Measurements from ENCODE around the gene ITM2B.

Gene ITM2B

GRCh38 chr13:48216204-48216711 is 16.7 kb upstream of the ITM2B start:
- TF ChIP-seq ZNF214 (tag by site-specific recombination; IDR thresholded peaks at IDR 0.05; ENCODE audit: borderline replicate concordance): no peak
- peak; percentile 58 for TF ChIP-seq ZNF585B (tag by site-specific recombination; IDR thresholded peaks at IDR 0.05)
- no peak for TF ChIP-seq ZNF513 (tag by site-specific recombination; IDR thresholded peaks at IDR 0.05)
- ChIA-PET POLR2A (no interaction called here), CTCF (no interaction called here)
- no peaks in the 10 kb centered on the region for H3K36me3 ChIP-seq (ENCODE audit: control insufficient read depth in 2 of 2, insufficient read depth in 1 of 2, low read length in 2 of 2)
- no peak overlapping the region for H3K4me3 ChIP-seq (ENCODE audit: low read depth, low read length)
- H3K27ac ChIP-seq (ENCODE audit: extremely low read depth, low read depth, low read length): no peak overlapping the region
- no peaks in the 10 kb centered on the region for H3K4me1 ChIP-seq (ENCODE audit: control insufficient read depth, insufficient read depth, low read length)
- H3K9me3 ChIP-seq (ENCODE audit: control insufficient read depth, insufficient read depth, low read depth, low read length): no peaks in the 10 kb centered on the region

DNA sequence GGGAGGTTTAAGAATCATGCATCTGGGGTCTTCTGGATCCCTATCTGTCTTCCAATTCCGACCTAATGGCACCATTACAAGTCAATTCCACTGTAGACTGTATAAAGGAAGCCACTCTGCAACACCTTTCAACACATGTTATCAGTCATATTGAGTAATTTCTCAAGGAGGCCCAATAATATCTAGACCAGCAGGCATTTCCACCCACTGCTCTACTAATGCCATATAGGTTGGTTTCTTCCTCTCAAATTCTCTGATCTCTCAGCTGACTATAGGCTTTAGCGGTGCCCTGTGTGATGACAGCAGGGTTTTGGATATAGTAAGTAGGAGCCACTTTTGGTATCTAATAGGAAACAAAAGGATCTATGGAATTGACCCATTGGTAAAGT is 12.4 kb upstream of the ITM2B start:
- H3K27ac ChIP-seq (ENCODE audit: extremely low read depth, low read depth, low read length): no peak overlapping the region
- H3K36me3 ChIP-seq (ENCODE audit: control insufficient read depth in 2 of 2, insufficient read depth in 1 of 2, low read length in 2 of 2): no peaks in the 10 kb centered on the region
- H3K4me3 ChIP-seq (ENCODE audit: low read depth, low read length): no peak overlapping the region
- ChIA-PET POLR2A (no interaction called here), CTCF (no interaction called here)
- H3K9me3 ChIP-seq (ENCODE audit: control insufficient read depth, insufficient read depth, low read depth, low read length): no peaks in the 10 kb centered on the region
- TF ChIP-seq ZFP3 (tag by site-specific recombination; IDR thresholded peaks at IDR 0.05; ENCODE audit: low read depth): no peak
- no peaks in the 10 kb centered on the region for H3K4me1 ChIP-seq (ENCODE audit: control insufficient read depth, insufficient read depth, low read length)

DNA sequence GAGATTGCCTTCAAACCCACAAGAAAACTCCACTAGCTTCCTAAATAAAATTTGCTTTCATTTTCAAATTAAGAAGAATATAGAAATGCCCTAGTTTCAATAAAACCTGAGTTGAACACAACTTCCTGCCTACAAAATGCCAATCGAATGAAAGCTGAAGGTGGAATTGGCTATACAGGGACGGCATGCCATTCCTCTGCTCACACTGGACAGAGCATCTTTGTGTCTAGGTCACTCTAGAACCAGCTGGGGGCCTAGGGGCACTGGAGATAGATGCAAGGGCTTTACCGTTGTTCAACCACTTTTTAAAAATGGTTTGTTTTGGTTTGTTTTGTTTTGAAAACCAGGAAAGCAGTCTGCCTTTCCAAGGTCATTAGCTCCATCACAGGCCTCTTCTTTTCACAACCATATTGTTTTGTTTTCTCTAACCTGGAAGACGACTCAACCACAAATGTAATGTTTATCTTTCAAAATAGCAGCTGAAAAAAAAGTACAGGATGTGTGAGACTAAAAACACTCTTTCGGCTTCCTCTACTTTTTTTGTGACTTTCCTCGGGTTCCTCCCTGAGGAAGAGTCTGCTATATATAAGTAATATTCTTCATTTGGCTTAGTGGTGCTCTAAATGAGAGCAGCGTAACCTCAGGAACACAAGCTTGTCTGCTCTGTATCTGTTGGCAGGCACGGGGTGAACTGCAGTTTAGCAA is 11.9 kb upstream of the ITM2B start:
- no peaks in the 10 kb centered on the region for H3K36me3 ChIP-seq (ENCODE audit: control insufficient read depth in 2 of 2, insufficient read depth in 1 of 2, low read length in 2 of 2)
- TF ChIP-seq KLF9 (tag by site-specific recombination; IDR thresholded peaks at IDR 0.05; ENCODE audit: low read depth) (no peak), ZNF184 (tag by site-specific recombination; IDR thresholded peaks at IDR 0.05) (no peak), ZBTB8A (tag by site-specific recombination; IDR thresholded peaks at IDR 0.05) (no peak), ZNF302 (tag by site-specific recombination; IDR thresholded peaks at IDR 0.05; ENCODE audit: low read depth) (no peak), KLF16 (tag by site-specific recombination; IDR thresholded peaks at IDR 0.05) (no peak), SETDB1 (IDR thresholded peaks at IDR 0.05; ENCODE audit: insufficient read length, low read length) (no peak), SCRT1 (tag by site-specific recombination; IDR thresholded peaks at IDR 0.05; ENCODE audit: borderline replicate concordance) (no peak), ZNF398 (tag by site-specific recombination; IDR thresholded peaks at IDR 0.05) (no peak), YY2 (tag by site-specific recombination; IDR thresholded peaks at IDR 0.05) (no peak), ZNF624 (tag by site-specific recombination; IDR thresholded peaks at IDR 0.05) (no peak)
- TF ChIP-seq, protein P1, sequence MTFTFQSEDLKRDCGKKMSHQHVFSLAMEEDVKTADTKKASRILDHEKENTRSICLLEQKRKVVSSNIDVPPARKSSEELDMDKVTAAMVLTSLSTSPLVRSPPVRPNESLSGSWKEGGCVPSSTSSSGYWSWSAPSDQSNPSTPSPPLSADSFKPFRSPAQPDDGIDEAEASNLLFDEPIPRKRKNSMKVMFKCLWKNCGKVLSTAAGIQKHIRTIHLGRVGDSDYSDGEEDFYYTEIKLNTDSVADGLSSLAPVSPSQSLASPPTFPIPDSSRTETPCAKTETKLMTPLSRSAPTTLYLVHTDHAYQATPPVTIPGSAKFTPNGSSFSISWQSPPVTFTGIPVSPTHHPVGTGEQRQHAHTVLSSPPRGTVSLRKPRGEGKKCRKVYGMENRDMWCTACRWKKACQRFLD (tag by site-specific recombination; IDR thresholded peaks at IDR 0.05): no peak
- TF ChIP-seq, protein P2, sequence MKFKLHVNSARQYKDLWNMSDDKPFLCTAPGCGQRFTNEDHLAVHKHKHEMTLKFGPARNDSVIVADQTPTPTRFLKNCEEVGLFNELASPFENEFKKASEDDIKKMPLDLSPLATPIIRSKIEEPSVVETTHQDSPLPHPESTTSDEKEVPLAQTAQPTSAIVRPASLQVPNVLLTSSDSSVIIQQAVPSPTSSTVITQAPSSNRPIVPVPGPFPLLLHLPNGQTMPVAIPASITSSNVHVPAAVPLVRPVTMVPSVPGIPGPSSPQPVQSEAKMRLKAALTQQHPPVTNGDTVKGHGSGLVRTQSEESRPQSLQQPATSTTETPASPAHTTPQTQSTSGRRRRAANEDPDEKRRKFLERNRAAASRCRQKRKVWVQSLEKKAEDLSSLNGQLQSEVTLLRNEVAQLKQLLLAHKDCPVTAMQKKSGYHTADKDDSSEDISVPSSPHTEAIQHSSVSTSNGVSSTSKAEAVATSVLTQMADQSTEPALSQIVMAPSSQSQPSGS (tag by site-specific recombination; IDR thresholded peaks at IDR 0.05; ENCODE audit: low read depth): no peak
- TF ChIP-seq, protein P3, sequence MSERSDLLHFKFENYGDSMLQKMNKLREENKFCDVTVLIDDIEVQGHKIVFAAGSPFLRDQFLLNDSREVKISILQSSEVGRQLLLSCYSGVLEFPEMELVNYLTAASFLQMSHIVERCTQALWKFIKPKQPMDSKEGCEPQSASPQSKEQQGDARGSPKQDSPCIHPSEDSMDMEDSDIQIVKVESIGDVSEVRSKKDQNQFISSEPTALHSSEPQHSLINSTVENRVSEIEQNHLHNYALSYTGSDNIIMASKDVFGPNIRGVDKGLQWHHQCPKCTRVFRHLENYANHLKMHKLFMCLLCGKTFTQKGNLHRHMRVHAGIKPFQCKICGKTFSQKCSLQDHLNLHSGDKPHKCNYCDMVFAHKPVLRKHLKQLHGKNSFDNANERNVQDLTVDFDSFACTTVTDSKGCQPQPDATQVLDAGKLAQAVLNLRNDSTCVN (tag by site-specific recombination; optimal IDR thresholded peaks at IDR 0.05): no peak
- H3K4me1 ChIP-seq (ENCODE audit: control insufficient read depth, insufficient read depth, low read length): no peaks in the 10 kb centered on the region
- ChIA-PET POLR2A (no interaction called here), CTCF (no interaction called here)
- no peak overlapping the region for H3K27ac ChIP-seq (ENCODE audit: extremely low read depth, low read depth, low read length)
- no peaks in the 10 kb centered on the region for H3K9me3 ChIP-seq (ENCODE audit: control insufficient read depth, insufficient read depth, low read depth, low read length)
- H3K4me3 ChIP-seq (ENCODE audit: low read depth, low read length): no peak overlapping the region

Data from HEK293 (cell line).